K562 (cell line): ENCODE results near the gene SF3B1. TPM values are rescaled to one million over a fixed set of nuclear protein-coding genes. Genes with fewer than 3 reads are reported as not detected.

Experiments
- ARID4B ChIP-seq: sonication (generic); formaldehyde crosslinking; IDR thresholded peaks from 2 replicates; pipeline ENCODE4 v1.8.0; 2022; ENCODE audit warnings: mild to moderate bottlenecking, missing genetic modification reagents
- MEF2A ChIP-seq: IDR thresholded peaks from 2 replicates; pipeline ENCODE4 v1.6.1; 2011; ENCODE audit warnings: low read depth, mild to moderate bottlenecking, low read length, moderate library complexity; ENCODE audit not compliant: control insufficient read depth
- PHF21A ChIP-seq: fragments of 450-650 bp; IDR thresholded peaks from 2 replicates; pipeline ENCODE4 v1.6.1; 2017; ENCODE audit warnings: low read depth, borderline replicate concordance
- POLR2AphosphoS2 ChIP-seq: IDR thresholded peaks from 2 replicates; pipeline ENCODE4 v1.6.1; 2012; ENCODE audit warnings: low read length, improper control_type of control experiment
- STAT5A ChIP-seq: IDR thresholded peaks from 2 replicates; pipeline ENCODE4 v1.6.1; 2012; ENCODE audit warnings: low read length, inconsistent platforms, borderline replicate concordance
- TOE1 ChIP-seq, 2 experiments: fragments of 450-650 bp in 1 of 2; sonication (generic) in 1 of 2; formaldehyde crosslinking in 1 of 2; IDR thresholded peaks; 2 replicates each; pipeline versions ENCODE4 v1.7.1 to v1.8.0; 2016 to 2022; ENCODE audit warnings: borderline replicate concordance in 2 of 2, mild to moderate bottlenecking in 2 of 2, antibody characterized with exemption in 1 of 2, inconsistent platforms in 1 of 2, low read depth in 1 of 2, missing genetic modification reagents in 1 of 2, moderate library complexity in 1 of 2
- ZNF134 ChIP-seq: fragments of 250-450 bp; sonication (Bioruptor Pico); conservative IDR thresholded peaks from 2 replicates; pipeline ENCODE4 v1.4.0; 2020
- polyA plus RNA-seq, 8 experiments: library from polyadenylated mRNA; depleted of rRNA in 4 of 8; stranded (reverse) in 5 of 8; unstranded in 3 of 8; fragments of >200 nt; fragmentation: Nextera tagmentation in 2 of 8; fragmentation: Illumina TruSeq in 1 of 8; extraction: Ambion mirVana in 2 of 8; extraction: Trizol in 1 of 8; gene quantifications; 2 replicates each; pipeline versions ENCODE4 v1.2.1 to v1.2.3, GENCODE V29; 2011 to 2014; ENCODE audit warnings: inconsistent platforms in 1 of 8, missing spikeins in 1 of 8
- total RNA-seq, 7 experiments: library from RNA; depleted of rRNA in 6 of 7; stranded (reverse); fragments of >200 nt in 6 of 7; fragmentation: Illumina TruSeq in 2 of 7; extraction: Trizol in 2 of 7; gene quantifications; 2 replicates each; pipeline versions ENCODE4 v1.2.1 to v1.2.3, GENCODE V29; 2011 to 2021; ENCODE audit warnings: low replicate concordance in 1 of 7

The SF3B1 gene
- total and polyA plus RNA-seq, 9 of the 15 experiments (the other 6 are each of a cell fraction or from before 2014, with no cell fraction given), result 96.2 to 377 (median 177) TPM

- TF ChIP-seq PHF21A (no peak), POLR2AphosphoS2 (no peak), ZNF134 (CRISPR knock-in tag) (no peak), ARID4B (CRISPR knock-in tag) (no peak), STAT5A (no peak), MEF2A (no peak), TOE1 (IDR thresholded peaks at IDR 0.05; ENCODE audit: borderline replicate concordance) (no peak), TOE1 (CRISPR knock-in tag; IDR thresholded peaks at IDR 0.05; ENCODE audit: borderline replicate concordance, low read depth) (no peak)
Measured at GRCh38 chr2:197398913-197399312, 35.9 kb downstream of the SF3B1 start (continued).
